Stimulated activated CD4-positive, alpha-beta T cell treated with anti-CD3 and anti-CD28 coated beads, Interleukin-4, amount 100 ng/mL, for 4 hours (primary cell): ENCODE data around the gene COPS8.

Source experiments
- DNase-seq, 2 experiments: peaks; one replicate each; pipeline ENCODE4 v3.0.0-alpha.2; 2020

Gene COPS8

DNA sequence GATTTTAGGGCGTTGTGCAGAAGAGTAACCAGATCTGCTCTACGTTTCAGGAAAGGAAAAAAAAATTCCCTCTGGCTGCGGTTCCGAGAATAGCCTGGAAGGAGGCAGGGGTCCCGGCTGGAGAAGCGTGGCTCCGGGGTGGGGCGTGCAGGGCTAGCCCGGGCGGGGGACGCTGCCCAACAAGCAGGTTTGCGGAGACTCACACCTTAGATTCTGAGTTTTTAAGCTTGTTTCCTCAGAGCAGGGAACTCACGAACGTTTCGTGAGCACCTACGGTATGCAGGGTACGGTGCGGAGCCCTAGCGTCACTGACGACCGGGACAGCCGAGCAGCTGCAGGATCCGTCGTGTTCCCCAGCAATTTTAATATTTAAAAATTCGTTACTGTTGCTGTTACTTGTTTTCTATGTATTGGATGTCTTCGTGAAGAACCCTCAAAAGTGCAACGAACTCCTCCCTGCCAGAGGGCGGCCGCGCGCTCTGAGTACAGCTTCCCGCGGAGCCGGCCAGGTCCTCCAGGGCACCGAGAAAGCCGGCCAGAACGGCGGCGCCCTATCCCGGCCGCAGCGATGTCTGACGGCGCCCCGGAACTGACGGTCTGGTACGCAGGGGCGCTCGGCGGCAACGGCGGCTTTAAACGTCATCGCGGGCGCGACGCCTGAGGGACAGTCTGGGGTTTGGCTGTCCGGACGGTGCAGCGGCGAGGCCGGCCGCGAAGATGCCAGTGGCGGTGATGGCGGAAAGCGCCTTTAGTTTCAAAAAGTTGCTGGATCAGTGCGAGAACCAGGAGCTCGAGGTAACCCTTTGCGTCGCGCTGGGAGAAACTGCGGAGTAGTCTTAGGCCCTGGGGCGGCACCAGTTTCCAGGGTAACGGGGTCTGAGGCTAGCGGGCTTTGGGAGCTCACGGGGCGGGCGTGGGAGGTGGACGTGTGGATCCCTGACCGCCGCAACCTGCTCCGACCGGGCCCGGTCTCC lies at the start of gene COPS8:
Gene COPS8 (plus strand): TSS at position 642 of the 974 bp plus-strand sequence. CDS start 76 bp downstream, at position 718.
- peak; percentile 84 to 87 for DNase-seq

DNA sequence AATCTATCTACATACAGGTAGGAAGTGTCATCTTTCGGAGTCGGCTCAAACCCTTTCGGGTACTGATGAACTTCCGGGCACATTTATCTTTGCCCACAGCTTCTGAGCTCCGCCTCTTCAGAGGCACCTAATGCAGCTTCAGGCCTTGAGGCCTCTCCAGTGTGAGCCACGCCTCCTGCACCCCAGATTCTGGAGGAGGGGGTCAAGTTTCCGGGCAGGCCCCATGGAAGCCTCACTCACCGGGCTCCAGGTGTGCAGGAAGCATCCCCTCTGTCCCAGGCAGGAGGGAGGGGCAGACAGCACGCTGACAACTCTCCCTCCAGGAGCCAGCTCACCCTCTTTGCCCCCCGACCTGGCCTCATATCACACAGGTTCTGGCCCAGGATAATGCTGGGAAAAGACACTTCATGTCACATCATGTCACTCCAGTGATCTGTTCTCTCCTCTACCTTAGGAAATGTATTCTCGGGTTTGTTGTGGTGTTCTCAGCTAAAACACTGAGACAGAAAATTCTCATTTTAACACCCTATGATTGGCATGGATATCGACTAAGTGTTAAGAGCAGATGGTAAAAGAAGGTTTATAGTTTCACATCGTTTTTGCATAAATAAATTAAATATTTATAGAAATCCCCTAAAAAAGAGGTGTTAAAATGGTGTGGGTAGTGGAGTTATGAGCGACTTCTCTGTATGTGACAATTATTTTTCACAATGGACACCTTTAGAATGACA lies 46.2 kb upstream of the COPS8 start:
- DNase-seq, result no peak

DNA sequence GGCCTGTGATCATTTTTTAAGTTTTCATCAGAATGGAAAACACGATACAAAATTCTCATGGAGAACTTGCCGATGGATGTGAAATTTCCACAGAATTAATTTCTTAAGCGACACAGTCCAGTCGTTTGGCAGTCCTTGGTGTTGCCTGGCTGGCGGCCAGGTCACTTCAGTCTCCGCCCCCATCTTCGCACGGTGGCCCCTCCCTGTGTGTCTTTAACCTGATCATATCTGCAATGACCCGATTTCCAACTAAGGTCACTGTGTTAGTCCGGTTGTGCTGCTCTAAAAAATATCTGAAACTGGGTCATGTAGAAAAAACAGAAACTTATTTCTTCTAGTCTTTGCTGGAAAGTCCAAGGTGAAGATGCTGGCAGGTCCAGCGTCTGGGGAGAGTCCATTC lies 44.5 kb upstream of the COPS8 start:
- DNase-seq, result no peak

DNA sequence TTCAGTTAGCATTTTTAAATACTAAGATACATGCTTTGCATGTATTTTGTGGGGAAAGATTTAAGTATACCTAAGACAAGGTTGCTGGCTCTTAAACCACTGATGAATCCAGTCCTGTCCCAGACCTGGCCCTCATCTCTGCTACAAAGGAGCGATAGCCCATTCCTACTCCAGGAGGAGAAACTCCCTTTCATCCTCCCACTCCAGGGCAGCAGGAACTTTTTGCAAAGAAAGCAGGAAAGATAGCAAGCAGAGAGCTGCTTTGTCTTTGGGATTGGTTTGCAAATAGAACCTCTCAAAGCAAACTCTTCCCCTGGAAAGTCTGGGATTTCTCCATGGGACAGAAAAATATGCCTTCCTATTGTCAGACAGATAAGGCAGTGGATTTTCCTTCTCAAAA lies 43.6 kb upstream of the COPS8 start:
- no peak for DNase-seq

DNA sequence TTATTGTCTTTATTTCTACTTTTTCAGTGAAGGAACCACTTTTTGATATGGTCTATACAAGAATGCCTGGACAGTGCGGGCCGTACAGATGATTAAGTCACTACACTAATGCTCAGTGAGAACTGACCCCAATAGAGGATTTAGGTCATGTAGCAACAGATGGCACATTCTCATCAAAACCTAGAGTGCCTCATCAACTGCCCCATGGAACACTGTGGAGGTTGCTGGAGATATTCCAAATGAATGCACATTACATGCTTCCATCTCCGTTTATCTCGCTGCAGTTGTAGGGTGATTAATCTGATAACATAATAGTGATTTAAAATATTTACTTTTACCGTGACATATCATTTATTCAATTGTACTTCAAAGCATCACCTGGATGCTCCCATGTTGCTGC lies 41.8 kb upstream of the COPS8 start:
- no peak for DNase-seq

DNA sequence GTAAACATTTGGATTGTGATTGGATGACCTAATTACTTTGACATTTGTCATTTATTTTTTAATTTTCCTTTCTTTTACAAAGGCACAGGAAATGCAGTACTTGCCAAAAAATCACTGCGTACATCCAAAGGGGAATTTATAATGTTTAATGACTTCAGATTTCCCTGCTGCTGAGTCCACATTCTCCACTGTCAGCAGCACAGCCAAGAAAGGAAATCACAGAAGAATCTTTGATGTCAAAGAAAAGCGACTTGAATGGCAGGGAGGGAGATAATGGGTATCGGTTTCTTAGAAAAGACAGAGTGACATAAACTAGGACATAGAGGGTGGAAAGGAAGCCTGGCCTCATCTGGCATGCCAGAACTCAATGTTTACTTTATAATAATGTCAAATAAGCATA lies 41.4 kb upstream of the COPS8 start:
- DNase-seq, result no peak

DNA sequence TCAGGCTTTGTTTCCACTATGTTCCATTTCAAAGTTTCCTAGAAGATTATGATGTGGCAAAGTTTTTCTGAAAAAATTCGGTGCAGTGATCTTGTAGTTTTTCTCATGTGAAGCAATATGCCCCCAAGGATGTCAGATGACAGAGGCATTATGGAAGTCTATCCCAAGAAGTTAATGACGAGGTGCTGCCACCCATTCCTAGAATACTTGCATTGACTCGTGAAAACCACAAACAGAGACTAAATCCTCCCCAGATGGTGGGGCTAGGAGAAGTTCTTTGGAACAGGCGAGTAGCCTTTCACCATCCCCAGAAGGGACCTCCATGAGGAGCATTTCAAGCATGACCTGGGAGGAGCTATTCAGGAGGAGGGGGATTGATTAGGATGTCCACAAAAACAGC lies 40.2 kb upstream of the COPS8 start:
- no peak for DNase-seq

DNA sequence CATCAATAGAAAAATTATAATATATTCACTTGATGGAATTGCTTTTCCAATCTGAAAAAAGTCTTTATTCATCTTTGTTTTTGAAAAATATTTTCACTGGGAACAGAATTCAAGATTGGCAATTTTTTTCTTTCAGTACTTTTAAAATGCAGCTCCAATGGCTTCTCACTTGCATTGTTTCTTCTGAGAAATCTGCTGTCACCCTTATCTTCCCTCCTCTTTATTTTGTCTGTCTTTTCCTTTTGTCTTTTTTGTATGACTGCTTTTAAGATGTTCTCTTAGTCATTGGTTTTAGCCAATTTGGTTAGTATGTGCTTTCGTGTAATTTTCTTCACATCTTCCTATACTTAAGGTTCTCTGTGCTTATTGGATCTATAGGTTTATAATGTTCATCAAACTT lies 37.1 kb upstream of the COPS8 start:
- DNase-seq, result no peak

DNA sequence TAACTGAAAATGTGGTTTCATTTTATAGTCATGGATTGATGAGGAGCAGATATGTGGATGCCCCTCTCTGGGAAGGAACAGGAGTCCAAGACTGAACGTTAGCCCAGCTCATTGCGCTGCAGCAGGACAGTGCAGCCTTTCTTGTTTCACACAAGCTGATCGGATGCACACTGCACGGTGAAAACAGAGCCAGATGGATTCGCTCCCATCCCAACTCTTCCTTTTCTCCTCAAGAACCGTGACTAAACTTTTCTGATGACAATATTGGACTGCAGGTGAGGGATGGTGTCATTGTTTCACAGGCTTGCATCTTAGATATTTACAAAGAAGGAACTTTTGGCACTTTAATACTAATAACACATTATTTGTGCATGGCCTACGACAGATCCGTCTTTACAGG lies 33.8 kb upstream of the COPS8 start:
- DNase-seq, result no peak

DNA sequence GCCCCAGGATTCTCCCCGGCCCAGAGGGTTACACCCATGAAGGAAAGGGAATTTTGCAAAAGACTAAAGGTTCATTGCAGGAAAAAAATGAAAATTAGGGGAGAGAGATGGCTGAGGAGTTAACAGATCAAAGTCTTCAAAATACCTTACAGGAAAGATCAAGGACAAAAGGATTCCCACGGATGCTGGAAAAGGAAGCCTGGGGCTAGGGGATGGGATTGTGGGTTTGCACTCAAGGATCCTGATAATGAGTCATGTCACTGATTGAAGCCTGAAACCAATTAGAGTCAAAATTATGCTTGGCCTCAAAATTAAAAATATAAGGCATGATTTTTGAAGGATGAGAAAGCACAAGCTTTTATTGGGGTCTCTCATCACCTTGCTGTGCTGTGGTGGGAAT lies 32.6 kb upstream of the COPS8 start:
- no peak for DNase-seq

DNA sequence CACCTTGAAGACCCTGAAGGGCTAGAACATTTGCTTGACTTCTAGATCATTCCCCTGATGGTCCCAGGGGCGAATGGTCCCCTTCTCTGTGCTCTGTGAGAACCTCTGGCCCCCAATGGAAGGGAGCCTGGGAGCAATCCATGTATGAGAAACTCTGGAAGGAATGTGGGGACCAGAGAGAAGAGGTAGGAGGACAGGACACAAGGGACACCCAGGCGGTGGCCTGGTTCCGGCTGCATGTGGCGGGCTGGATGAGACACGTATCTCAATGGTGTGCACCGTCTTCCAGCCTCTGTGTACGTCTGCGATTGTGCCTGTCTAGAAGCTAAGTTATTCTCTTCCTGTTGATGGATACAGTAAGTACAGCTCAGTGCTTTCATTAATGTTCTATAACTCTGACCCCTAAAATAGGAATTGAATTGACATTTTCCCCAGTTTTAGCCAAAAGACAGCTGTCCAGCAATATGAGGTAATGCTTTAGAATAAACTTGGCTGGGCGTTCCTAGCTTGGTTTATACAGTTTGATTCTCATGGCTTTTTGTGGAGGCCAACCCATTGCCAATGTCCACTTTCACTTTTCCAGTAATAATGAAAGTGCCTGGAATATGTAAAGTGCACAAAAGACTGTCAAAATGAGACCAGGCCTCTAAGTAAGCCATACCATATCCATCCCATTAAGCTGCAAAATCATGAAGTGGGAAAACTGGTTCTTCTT lies 30.1 kb upstream of the COPS8 start:
- DNase-seq, result no peak

DNA sequence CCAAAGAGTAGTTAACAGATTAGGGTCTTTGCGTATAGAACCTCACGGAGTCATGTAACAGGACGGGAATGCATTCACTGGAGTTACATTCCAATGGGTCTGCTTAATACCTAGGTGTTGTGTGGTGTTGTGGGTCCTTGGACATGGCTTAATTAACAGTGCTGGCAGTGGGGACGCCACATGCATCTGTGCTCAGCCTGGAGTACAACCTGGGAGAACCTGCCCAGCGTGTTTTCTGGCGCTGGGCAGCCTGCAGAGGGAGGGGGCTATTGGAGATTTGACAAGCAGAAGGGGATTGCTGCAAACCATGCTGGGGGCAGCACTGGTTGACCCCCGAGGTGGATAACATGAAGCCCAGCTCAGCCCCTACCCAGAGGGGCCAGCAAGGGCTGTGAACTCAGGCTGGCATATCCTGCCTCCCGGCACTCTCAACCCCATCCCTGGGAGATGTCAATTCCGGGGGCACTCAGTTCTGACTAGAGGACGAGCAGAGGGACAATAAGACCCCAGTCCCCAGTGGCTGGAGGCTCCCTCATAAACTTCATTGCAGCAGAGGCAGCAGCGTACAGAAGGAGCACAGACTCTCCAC lies 29.3 kb upstream of the COPS8 start:
- no peak for DNase-seq

DNA sequence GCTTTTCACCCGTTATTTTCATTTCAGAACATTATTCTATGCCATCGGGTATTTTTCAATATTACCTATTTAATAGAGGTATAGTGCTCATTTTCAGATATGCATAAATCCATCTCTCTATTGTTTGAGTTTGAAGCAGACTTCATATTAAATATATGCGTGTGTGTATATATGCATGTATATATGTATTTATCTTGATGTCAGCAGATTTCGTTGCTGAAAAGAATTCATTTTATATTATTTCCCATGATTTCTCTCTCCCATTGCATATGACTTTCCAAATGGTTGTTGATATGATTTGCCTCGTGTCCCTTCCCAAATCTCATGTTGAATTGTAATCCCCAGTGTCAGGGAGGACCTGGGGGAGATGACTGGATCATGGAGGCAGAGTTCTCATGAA lies 28.6 kb upstream of the COPS8 start:
- no peak for DNase-seq

DNA sequence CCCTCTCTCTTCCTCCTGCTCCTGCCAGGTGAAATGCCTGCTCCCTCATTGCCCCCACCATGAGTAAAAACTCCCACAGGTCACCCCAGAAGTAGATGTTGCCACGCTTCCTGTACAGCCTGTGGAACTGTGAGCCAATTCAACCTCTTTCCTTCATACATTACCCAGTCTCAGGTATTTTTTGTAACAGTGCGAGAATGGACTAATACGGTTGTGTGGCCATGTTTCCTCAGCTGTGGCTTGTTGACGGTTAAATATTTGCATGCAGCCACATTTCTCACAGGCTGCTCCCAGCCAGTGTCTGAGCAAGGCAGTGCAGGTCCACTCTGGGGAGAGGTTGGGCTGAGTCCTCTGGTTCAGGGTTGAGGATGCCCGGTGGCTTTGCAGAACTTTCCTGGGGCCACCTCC lies 27.8 kb upstream of the COPS8 start:
- no peak for DNase-seq

DNA sequence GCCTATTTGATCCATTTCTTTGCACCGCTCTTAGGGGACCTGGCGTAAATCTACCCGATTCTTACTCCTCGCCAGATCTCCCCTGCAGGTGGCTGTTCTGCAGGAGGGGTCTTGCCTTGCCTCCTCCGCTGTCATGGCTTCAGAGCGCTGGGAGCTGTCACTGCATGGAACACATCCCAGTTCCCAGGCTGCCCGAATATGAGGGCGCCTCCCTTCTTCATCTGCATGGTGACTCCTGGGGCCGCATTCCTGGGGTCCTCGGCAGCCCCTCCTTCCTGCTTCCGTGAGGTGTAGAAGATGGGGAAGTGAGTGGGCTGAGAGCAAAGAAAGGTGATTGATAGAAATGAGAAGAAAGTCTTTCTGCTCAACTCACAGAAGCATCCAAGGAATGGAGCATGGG lies 27.3 kb upstream of the COPS8 start:
- DNase-seq, result no peak

DNA sequence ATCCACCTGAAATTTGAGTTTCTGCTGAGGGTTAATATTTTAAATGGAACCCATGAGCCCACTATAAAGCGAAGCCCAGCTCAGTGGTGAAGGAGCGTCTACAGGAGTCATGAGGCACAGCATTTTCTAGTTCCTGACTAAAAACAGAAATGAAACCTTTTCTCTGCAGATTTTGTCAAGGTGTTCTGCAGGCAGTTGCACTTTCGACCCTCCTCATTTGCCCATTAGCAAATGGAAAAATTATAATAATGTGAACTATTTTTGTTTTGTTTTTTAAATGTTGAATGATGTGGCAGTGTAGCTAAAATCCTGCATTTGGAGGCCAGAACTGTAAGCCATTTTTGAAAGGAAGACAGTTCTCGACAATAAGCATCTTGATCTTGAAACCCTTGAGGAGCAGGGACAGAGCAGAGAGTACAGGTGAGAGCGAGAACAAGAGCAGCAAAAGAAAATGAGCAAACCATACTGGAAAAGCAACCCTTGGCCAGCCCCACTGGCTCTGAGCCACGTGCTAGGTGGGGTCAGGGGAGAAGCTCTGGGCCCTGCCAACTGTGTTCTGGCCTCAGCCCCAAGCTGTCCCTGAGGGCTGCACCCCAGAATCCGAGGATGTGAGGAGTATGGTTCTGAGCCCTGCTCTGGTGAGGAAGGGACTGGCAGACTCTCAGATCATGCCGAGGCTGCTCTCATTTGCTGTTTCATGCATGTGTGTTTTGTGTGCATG lies 26.4 kb upstream of the COPS8 start:
- no peak for DNase-seq

DNA sequence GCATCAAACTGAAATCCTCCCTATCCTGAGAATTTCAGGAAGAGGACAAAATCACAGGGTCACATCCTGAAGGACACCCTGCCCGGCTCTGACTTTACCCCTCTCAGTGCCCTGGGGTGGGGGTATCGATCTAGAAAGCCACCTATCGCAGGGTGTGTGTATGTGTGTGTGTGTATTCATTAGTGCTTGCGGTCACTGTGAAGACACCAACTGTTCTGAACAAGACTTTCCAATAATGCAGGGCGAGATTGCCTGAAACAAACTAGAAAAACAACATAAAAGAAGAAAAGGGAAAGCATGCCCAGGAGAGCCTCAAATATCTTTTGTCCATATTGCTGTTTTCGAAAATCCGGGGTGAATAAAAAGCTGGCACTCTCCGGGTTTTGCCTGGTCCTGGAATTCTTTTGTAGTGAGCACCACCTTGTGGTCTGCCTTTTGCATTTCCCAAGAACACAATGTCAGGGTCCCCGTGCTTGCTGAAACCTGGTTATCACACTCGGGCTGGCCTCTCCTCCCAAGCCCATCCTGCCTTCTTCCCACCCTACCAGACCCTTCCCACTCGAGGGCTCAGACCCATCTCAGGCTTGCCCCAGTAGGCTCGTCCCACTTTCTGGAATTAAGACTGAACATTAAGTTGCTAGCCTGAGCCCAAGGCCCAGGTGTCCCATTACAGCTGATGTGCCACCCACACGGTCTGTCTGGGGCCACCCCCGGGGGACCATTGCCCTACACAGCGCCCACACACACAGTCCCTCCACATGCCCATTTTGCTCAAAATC lies 25.0 kb upstream of the COPS8 start:
- no peak for DNase-seq

DNA sequence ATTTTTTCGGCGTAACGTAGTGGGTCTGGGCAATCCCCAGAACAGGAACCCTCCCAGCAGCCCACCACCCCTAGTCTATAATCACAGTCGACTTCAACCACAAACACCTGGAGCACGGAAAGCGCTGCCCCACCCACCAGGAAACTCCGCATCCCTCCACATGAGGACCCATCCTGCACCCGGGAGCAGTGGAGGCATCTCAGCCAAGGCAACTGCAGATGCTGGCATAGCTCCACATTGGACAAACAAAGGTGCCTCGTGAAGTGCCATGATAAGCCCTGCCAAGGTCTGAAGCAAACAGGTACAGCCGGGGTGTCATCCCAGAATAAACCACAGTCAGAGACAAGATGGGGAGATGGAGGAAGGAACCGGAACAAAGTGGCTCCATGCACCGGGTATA lies 24.3 kb upstream of the COPS8 start:
- no peak for DNase-seq

DNA sequence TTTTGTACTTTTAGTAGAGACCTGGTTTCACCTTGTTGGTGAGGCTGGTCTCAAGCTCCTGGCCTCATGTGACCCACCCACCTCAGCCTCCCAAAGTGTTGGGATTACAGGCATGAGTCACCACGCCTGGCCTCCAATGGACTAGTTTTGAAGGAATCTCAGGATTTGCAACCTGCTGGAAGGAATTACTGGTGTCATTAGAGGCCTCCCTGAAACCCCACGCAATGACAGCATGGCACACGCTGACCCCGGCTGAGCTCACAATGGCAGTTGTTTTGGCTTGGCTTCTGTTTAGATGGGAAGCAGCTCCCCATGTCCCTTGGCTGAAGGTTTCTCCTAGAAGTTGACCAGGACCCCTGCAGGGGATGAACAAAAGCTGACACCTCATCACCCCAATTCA lies 23.1 kb upstream of the COPS8 start:
- DNase-seq, result no peak

DNA sequence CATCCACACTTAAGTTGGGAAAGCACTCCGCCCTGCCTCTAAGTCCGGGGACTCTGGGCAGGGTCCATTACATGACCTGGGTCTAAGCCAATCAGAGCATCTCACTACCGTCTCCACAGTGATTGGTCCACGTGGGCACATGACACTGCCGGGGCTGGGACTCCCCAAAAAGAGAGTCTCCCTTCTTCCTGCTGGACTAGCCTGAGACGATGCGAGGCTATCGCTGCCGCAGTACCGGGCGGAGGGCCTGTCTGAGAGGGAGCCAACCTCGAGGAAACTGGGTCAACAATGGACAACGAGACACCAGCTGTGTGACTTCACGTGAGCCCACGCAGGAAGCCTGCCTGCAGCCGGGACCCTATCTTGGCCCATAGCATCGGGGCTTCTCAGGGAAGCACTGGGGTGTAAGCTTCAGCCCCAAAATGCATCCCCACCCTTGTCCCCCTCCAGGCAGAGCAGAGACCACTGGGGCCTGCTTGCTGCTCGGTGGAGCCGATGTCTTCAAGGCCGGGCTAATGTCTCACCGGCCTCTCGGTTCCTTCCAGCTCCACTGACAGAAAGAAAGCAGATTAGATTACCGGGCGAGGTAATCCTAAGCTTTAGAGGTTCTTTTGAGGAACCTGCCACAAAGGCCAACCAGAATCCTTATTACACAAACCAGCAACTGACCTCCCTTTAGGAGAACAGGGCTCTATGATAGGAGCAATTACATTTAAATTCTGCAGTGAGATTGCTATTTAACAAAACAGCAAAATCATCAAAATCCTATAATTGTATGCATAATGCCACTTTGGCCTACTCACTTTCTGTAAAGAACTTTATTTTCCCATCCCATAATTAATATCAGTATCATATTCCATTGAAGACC lies 21.3 kb upstream of the COPS8 start:
- no peak for DNase-seq

DNA sequence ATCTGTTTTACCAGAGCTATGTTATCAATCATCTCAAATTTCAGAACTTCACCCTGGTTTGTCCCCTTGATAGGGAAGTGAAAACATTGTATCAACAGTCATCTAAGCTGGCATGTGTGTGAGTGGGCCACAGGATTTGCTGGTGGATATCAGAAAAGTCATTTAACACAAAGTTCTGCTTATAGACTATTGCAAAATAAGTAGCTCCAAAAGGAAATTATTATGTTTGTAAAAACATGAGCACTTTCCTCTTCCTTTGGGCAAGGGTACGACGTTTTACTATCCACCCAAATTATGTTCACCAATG lies 20.7 kb upstream of the COPS8 start:
- no peak for DNase-seq
